NK-92 (cell line): Measurements from ENCODE around the gene OR2T29.
"Not testable (repeated sequence)": the region's sequence is repeated elsewhere in the genome, so short reads cannot be mapped to it uniquely, and the experiment has no call there.

ENCODE experiments used
- DNase-seq: peaks from one replicate; lab custom pipeline; 2025; ENCODE audit not compliant: unreplicated experiment; lab: John Stamatoyannopoulos, UW

OR2T29 gene

GRCh38 chr1:248521856-248522255, 40.7 kb downstream of the OR2T29 start:
- no peak for DNase-seq

- DNase-seq: not testable (repeated sequence)
Measured at GRCh38 chr1:248510217-248510616, 52.4 kb downstream of the OR2T29 start.

GRCh38 chr1:248507773-248508172, 54.8 kb downstream of the OR2T29 start, which contains the start of gene OR2G6:
Gene OR2G6 (plus strand): TSS chr1:248508073. CDS start chr1:248521647, 13,574 bp downstream.
- not testable (repeated sequence) for DNase-seq
